Fibroblast of villous mesenchyme (primary cell): ENCODE measurements around the gene PAWR. TPM values are rescaled to one million over a fixed set of nuclear protein-coding genes. Genes with fewer than 3 reads are reported as not detected.
"Not testable (repeated sequence)": the region's sequence is repeated elsewhere in the genome, so short reads cannot be mapped to it uniquely, and the experiment has no call there.

Source experiments
- DNase-seq: peaks from one replicate; pipeline ENCODE4 v3.0.0-alpha.2; 2010; ENCODE audit warnings: low read depth
- H3K4me3 ChIP-seq: 2 replicates; pipeline ENCODE4 v1.5.1; 2011; ENCODE audit warnings: low read depth, mild to moderate bottlenecking, low read length
- total RNA-seq: library from RNA; depleted of rRNA; stranded (reverse); fragments of >200 nt; gene quantifications from 2 replicates; pipeline ENCODE4 v1.2.3, GENCODE V29; 2012
- TF ChIP-seq, protein P1 (sequence below): IDR thresholded peaks from 2 replicates; pipeline ENCODE4 v1.5.1; 2012; ENCODE audit warnings: low read depth, mild to moderate bottlenecking, low read length; ENCODE audit not compliant: insufficient read depth

PAWR gene
- total RNA-seq, 1 donor = 64.3 TPM

DNA sequence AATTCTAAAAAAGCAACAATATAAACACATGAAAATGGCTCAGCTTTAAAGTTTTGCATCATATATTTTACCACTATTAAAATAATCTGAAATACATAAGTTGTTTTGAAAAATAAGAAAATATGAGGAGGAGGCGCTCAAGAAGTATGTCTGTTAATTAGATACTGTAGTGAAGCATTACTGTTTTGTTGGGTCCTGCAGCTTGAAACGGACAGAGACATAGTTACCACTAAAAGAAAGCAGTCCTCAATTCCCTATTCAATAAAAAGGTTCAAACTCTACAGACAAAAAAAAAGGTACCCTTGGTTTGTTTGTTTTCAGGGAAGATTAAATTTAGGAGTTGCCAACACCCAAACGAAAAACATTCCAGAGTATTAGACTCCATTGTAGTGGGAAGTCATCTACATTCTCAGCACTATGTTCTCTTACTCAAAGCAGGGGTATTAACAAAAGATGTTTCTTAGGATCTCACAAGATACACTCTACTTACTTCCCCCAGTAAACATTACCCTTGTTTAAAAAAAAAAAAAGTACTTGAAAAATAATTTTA, 3.0 kb downstream of the PAWR start:
- H3K4me3 ChIP-seq = peak overlapping the region; percentile 90
- TF ChIP-seq, protein P1, sequence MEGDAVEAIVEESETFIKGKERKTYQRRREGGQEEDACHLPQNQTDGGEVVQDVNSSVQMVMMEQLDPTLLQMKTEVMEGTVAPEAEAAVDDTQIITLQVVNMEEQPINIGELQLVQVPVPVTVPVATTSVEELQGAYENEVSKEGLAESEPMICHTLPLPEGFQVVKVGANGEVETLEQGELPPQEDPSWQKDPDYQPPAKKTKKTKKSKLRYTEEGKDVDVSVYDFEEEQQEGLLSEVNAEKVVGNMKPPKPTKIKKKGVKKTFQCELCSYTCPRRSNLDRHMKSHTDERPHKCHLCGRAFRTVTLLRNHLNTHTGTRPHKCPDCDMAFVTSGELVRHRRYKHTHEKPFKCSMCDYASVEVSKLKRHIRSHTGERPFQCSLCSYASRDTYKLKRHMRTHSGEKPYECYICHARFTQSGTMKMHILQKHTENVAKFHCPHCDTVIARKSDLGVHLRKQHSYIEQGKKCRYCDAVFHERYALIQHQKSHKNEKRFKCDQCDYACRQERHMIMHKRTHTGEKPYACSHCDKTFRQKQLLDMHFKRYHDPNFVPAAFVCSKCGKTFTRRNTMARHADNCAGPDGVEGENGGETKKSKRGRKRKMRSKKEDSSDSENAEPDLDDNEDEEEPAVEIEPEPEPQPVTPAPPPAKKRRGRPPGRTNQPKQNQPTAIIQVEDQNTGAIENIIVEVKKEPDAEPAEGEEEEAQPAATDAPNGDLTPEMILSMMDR = no peak
- DNase-seq = no peak

- TF ChIP-seq, protein P1 = no peak
- DNase-seq = no peak
- peak overlapping the region; percentile 7 for H3K4me3 ChIP-seq
These were observed 4.6 kb downstream of the PAWR start for GRCh38 chr12:79686171-79686570.

GRCh38 chr12:79685068-79685467, 5.7 kb downstream of the PAWR start:
- H3K4me3 ChIP-seq = no peak overlapping the region
- DNase-seq = peak; percentile 50
- TF ChIP-seq, protein P1 = no peak

- H3K4me3 ChIP-seq, DNase-seq: not testable (repeated sequence)
These were observed 6.4 kb downstream of the PAWR start for GRCh38 chr12:79684338-79684737.

- TF ChIP-seq, protein P1 = no peak
- DNase-seq = no peak
- no peak overlapping the region for H3K4me3 ChIP-seq
These were observed 8.2 kb downstream of the PAWR start for GRCh38 chr12:79682593-79682992.

DNA sequence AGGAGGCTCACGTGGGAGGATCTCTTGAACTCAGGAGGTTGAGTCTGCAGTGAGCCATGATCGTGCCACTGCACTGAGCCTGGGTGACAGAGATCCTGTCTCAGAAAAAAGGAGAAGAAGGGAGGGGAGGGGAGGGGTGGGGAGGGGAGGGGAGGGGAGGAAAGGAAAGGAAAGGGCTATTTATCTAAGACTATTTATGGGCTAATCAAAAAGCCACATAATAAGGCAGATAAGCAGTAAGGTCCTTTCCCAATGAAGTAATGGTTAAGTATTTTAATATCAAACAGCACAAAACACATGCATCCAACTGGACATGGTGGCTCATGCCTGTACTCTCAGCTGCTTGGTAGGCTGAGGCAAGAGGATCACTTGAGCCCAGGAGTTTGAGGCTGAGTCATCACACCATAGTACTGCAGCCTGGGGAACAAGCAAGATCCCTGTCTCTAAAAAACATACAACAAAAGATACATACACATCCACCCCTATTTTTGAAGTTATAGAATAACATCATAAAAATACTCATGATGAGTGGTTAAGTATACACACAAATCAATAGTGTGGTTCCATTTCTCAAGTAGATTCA, 9.7 kb downstream of the PAWR start:
- DNase-seq = peak; percentile 55
- TF ChIP-seq, protein P1 = no peak
- no peak overlapping the region for H3K4me3 ChIP-seq

DNA sequence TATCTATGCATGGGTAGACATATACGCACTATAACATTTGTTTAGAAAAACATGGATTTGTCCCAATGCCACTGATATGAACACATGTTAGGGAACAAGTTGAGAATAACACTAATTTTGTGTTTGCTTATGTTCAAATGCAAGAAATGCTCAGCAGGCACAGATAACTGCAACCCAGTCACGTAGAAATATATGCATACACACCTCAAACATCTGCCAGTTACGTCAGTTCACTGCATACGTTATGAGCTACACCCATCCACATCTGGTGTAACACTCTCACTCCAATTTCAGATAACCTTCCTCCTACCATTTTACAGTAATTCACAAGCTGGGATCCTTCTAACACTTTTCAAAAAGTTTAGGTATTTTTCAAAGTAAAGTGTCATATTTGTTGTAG, 10.7 kb downstream of the PAWR start:
- no peak overlapping the region for H3K4me3 ChIP-seq
- DNase-seq = no peak
- TF ChIP-seq, protein P1 = no peak
